WTC11 (cell line): ENCODE measurements around the gene VKORC1. TPM values are rescaled to one million over a fixed set of nuclear protein-coding genes. Genes with fewer than 3 reads are reported as not detected.
A peak's percentile ranks its signal among the peaks of the same experiment; 100 is the strongest.

Experiments
- ATAC-seq: fragments of 200-7000 bp; cut with Tn5 transposase; 2 replicates; pipeline ENCODE4 v1.10.0; 2021; ENCODE audit warnings: mild to moderate bottlenecking, moderate library complexity
- CTCF ChIA-PET: fragments of 300-600 bp; sonication (Branson Sonifier 250); formaldehyde crosslinking; loops from one replicate; lab custom pipeline; 2021; ENCODE audit warnings: antibody characterized with exemption; lab: Charles Lee
- POLR2A ChIA-PET: fragments of 350-600 bp; sonication (Branson Sonifier 250); formaldehyde crosslinking; loops from one replicate; lab custom pipeline; 2021; ENCODE audit warnings: antibody characterized with exemption; lab: Charles Lee
- DNase-seq: peaks from one replicate; pipeline ENCODE4 v3.0.0; 2021; ENCODE audit warnings: low spot score
- H3K27ac Mint-ChIP-seq: 2 replicates; pipeline ENCODE4 v1.8.0; 2021; ENCODE audit warnings: mixed read lengths
- H3K27me3 Mint-ChIP-seq: 2 replicates; pipeline ENCODE4 v1.8.0; 2021; ENCODE audit warnings: low read depth, mild to moderate bottlenecking, moderate library complexity, mixed read lengths
- H3K36me3 Mint-ChIP-seq: 2 replicates; pipeline ENCODE4 v1.8.0; 2021; ENCODE audit warnings: mixed read lengths
- H3K4me1 Mint-ChIP-seq: 2 replicates; pipeline ENCODE4 v1.8.0; 2022; ENCODE audit warnings: mixed read lengths
- H3K4me3 Mint-ChIP-seq: 2 replicates; pipeline ENCODE4 v1.8.0; 2021; ENCODE audit warnings: mild to moderate bottlenecking, moderate library complexity, mixed read lengths
- H3K9me3 Mint-ChIP-seq: 2 replicates; pipeline ENCODE4 v1.8.0; 2021; ENCODE audit warnings: mixed read lengths
- ATF2 ChIP-seq: sonication (generic); formaldehyde crosslinking; IDR thresholded peaks from 2 replicates; pipeline ENCODE4 v1.8.1; 2022; ENCODE audit warnings: low read depth, missing genetic modification reagents, borderline replicate concordance
- ATF3 ChIP-seq: sonication (generic); formaldehyde crosslinking; conservative IDR thresholded peaks from 2 replicates; pipeline ENCODE4 v1.8.1; 2022; ENCODE audit warnings: mild to moderate bottlenecking, missing genetic modification reagents
- CDX4 ChIP-seq: fragments of 250-450 bp; sonication (Bioruptor Pico); IDR thresholded peaks from 2 replicates; pipeline ENCODE4 v1.9.0; 2021; ENCODE audit warnings: moderate library complexity, mild to moderate bottlenecking, inconsistent platforms, borderline replicate concordance
- EMX1 ChIP-seq: fragments of 250-450 bp; sonication (Bioruptor Pico); IDR thresholded peaks from 2 replicates; pipeline ENCODE4 v1.8.0; 2021; ENCODE audit warnings: mild to moderate bottlenecking
- FOXK1 ChIP-seq: sonication (generic); formaldehyde crosslinking; IDR thresholded peaks from 2 replicates; pipeline ENCODE4 v1.8.0; 2022; ENCODE audit warnings: mild to moderate bottlenecking, moderate library complexity, missing genetic modification reagents
- FOXP1 ChIP-seq: sonication (generic); formaldehyde crosslinking; IDR thresholded peaks from 2 replicates; pipeline ENCODE4 v1.8.0; 2022; ENCODE audit warnings: missing genetic modification reagents, mild to moderate bottlenecking, moderate library complexity, borderline replicate concordance
- GABPB1 ChIP-seq: sonication (generic); formaldehyde crosslinking; IDR thresholded peaks from 2 replicates; pipeline ENCODE4 v1.8.1; 2023; ENCODE audit warnings: mild to moderate bottlenecking, missing genetic modification reagents
- GTF2I ChIP-seq: fragments of 250-450 bp; sonication (Bioruptor Pico); conservative IDR thresholded peaks from 2 replicates; pipeline ENCODE4 v1.4.0; 2021; ENCODE audit warnings: mild to moderate bottlenecking
- HMGXB4 ChIP-seq: sonication (generic); formaldehyde crosslinking; IDR thresholded peaks from 2 replicates; pipeline ENCODE4 v1.8.1; 2023; ENCODE audit warnings: mild to moderate bottlenecking, moderate library complexity, missing genetic modification reagents
- IRF1 ChIP-seq: sonication (generic); formaldehyde crosslinking; IDR thresholded peaks from 2 replicates; pipeline ENCODE4 v1.8.0; 2023; ENCODE audit warnings: missing genetic modification reagents
- KAT7 ChIP-seq: sonication (generic); formaldehyde crosslinking; IDR thresholded peaks from 2 replicates; pipeline ENCODE4 v1.8.1; 2023; ENCODE audit warnings: missing genetic modification reagents, mild to moderate bottlenecking, borderline replicate concordance
- NFE2L1 ChIP-seq: sonication (generic); formaldehyde crosslinking; IDR thresholded peaks from 2 replicates; pipeline ENCODE4 v1.8.1; 2023; ENCODE audit warnings: missing genetic modification reagents
- SP1 ChIP-seq: sonication (generic); formaldehyde crosslinking; conservative IDR thresholded peaks from 2 replicates; pipeline ENCODE4 v1.8.1; 2022; ENCODE audit warnings: missing genetic modification reagents
- USF1 ChIP-seq: sonication (generic); formaldehyde crosslinking; IDR thresholded peaks from 2 replicates; pipeline ENCODE4 v1.8.0; 2022; ENCODE audit warnings: mild to moderate bottlenecking, missing genetic modification reagents
- ZNF121 ChIP-seq: sonication (generic); formaldehyde crosslinking; IDR thresholded peaks from 2 replicates; pipeline ENCODE4 v1.8.0; 2023; ENCODE audit warnings: missing genetic modification reagents
- ZNF263 ChIP-seq: sonication (generic); formaldehyde crosslinking; IDR thresholded peaks from 2 replicates; pipeline ENCODE4 v1.8.1; 2022; ENCODE audit warnings: low read depth, mild to moderate bottlenecking, moderate library complexity, missing genetic modification reagents
- total RNA-seq: library from RNA; stranded (reverse); gene quantifications from 3 replicates; pipeline ENCODE4 v1.2.3, GENCODE V29; 2021
- TF ChIP-seq, protein P1 (sequence below): fragments of 250-450 bp; sonication (Bioruptor Pico); IDR thresholded peaks from 2 replicates; pipeline ENCODE4 v1.9.0; 2021; ENCODE audit warnings: mild to moderate bottlenecking
- TF ChIP-seq, protein P2 (sequence below): sonication (generic); formaldehyde crosslinking; IDR thresholded peaks from 2 replicates; pipeline ENCODE4 v1.8.0; 2022; ENCODE audit warnings: mild to moderate bottlenecking, missing genetic modification reagents
- TF ChIP-seq, protein P3 (sequence below): sonication (generic); formaldehyde crosslinking; IDR thresholded peaks from 2 replicates; pipeline ENCODE4 v1.8.1; 2023; ENCODE audit warnings: mild to moderate bottlenecking, missing genetic modification reagents, moderate library complexity

VKORC1 gene
- total RNA-seq, 1 experiment from 2014 or later, result 85.7 TPM

DNA sequence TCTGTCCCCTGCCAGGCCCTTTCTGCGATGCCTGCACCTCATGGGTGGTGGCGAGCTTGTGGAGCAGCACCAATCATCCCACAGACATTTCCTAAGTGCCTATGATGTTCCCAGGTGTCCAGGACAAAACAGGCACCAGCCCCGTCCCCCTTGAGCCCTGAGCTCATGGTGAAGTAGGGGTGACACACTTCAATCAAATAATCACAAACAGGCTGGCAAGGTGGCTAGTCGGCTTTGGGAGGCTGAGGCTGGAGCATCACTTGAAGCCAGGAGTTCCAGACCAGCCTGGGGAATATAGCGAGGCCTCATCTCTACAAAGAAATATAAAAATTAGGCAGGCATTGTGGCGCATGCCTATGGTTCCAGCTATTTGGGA lies 41.7 kb upstream of the VKORC1 start:
- H3K27ac Mint-ChIP-seq, result no peak overlapping the region
- peaks cover 24% of the 10 kb centered on the region for H3K36me3 Mint-ChIP-seq
- peaks cover 66% of the 10 kb centered on the region for H3K4me1 Mint-ChIP-seq
- ChIA-PET POLR2A (interaction anchor here (2.0 to 2.4 kb wide), 3 partner anchors 19 to 62 kb away, joined by 9 to 26 read pairs (median 10); partner anchors contain the start of genes FUS, KAT8, ZNF646 and ZNF668), CTCF (interaction anchor here (1.0 to 2.0 kb wide), 5 partner anchors 41 to 246 kb away, joined by 3 to 7 read pairs (median 3); partner anchors contain the start of gene HSD3B7)
- ATAC-seq (no peak), DNase-seq (no peak)
- H3K27me3 Mint-ChIP-seq, result no peaks in the 10 kb centered on the region
- no peaks in the 10 kb centered on the region for H3K9me3 Mint-ChIP-seq
- H3K4me3 Mint-ChIP-seq, result peak overlapping the region; percentile 87
- TF ChIP-seq ATF3 (CRISPR knock-in tag), result no peak

GRCh38 chr16:31135535-31136286 lies 41.1 kb upstream of the VKORC1 start, which contains the start of gene PRSS8:
PRSS8 (minus strand) TSS chr16:31135727; CDS start chr16:31135498, 229 bp downstream.
- peak; percentile 68 for DNase-seq
- Mint-ChIP-seq H3K27ac (peak within 1 kb of the TSS; percentile 98), H3K27me3 (no peaks in the 10 kb centered on the region), H3K4me3 (peak within 1 kb of the TSS; percentile 87), H3K4me1 (peaks cover 66% of the 10 kb centered on the region), H3K36me3 (peaks cover 27% of the 10 kb centered on the region), H3K9me3 (no peaks in the 10 kb centered on the region)
- TF ChIP-seq IRF1 (no peak), SP1 (peak; percentile 31; the same call in 1 of the 2 replicates), FOXK1 (CRISPR knock-in tag) (no peak)
- ChIA-PET POLR2A (interaction anchor here (1.0 to 2.4 kb wide), 6 partner anchors 8 to 318 kb away, joined by 3 to 26 read pairs (median 6); partner anchors contain the start of genes FUS, KAT8, ZNF646 and ZNF668), CTCF (interaction anchor here (1.0 to 2.0 kb wide), 9 partner anchors 17 to 320 kb away, joined by 3 to 7 read pairs (median 5); partner anchors contain the start of genes HSD3B7 and KAT8)
- ATAC-seq, result peak; percentile 7

- Mint-ChIP-seq H3K27ac (peak overlapping the region; percentile 98), H3K9me3 (no peaks in the 10 kb centered on the region), H3K36me3 (peaks cover 27% of the 10 kb centered on the region), H3K4me1 (peaks cover 67% of the 10 kb centered on the region), H3K4me3 (peak overlapping the region; percentile 87), H3K27me3 (no peaks in the 10 kb centered on the region)
- ATAC-seq (peak; percentile 56), DNase-seq (peak; percentile 63)
- CTCF ChIA-PET, result interaction anchor here (0.8 to 2.9 kb wide), 11 partner anchors 8 to 321 kb away, joined by 3 to 16 read pairs (median 4); partner anchors contain the start of genes HSD3B7 and KAT8
- POLR2A ChIA-PET, result interaction anchor here (0.6 to 2.4 kb wide), 10 partner anchors 9 to 319 kb away, joined by 3 to 26 read pairs (median 4); partner anchors contain the start of genes FUS, KAT8, ZNF646 and ZNF668
- TF ChIP-seq NFE2L1 (CRISPR knock-in tag) (peak; percentile 55; the same call in 1 of the 2 replicates), ATF2 (CRISPR knock-in tag) (no peak), HMGXB4 (CRISPR knock-in tag) (peak; percentile 68; the same call in 1 of the 2 replicates), USF1 (CRISPR knock-in tag) (peak; percentile 92), ZNF121 (peak; percentile 71), KAT7 (0 out of 2 replicates have a peak, but pooled peaks have one; percentile 34), GTF2I (0 out of 2 replicates have a peak, but pooled peaks have one; percentile 20), ZNF263 (CRISPR knock-in tag) (no peak), EMX1 (CRISPR knock-in tag) (0 out of 2 replicates have a peak, but pooled peaks have one; percentile 41), GABPB1 (CRISPR knock-in tag) (peak; percentile 70), CDX4 (CRISPR knock-in tag) (no peak), FOXP1 (CRISPR knock-in tag) (0 out of 2 replicates have a peak, but pooled peaks have one; percentile 9)
- TF ChIP-seq, protein P1, sequence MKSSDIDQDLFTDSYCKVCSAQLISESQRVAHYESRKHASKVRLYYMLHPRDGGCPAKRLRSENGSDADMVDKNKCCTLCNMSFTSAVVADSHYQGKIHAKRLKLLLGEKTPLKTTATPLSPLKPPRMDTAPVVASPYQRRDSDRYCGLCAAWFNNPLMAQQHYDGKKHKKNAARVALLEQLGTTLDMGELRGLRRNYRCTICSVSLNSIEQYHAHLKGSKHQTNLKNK (CRISPR knock-in tag), result 0 out of 2 replicates have a peak, but pooled peaks have one; percentile 11
- TF ChIP-seq, protein P2, sequence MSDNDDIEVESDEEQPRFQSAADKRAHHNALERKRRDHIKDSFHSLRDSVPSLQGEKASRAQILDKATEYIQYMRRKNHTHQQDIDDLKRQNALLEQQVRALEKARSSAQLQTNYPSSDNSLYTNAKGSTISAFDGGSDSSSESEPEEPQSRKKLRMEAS (CRISPR knock-in tag), result peak; percentile 45; the same call in 1 of the 2 replicates
- TF ChIP-seq, protein P3, sequence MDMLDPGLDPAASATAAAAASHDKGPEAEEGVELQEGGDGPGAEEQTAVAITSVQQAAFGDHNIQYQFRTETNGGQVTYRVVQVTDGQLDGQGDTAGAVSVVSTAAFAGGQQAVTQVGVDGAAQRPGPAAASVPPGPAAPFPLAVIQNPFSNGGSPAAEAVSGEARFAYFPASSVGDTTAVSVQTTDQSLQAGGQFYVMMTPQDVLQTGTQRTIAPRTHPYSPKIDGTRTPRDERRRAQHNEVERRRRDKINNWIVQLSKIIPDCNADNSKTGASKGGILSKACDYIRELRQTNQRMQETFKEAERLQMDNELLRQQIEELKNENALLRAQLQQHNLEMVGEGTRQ (CRISPR knock-in tag), result peak; percentile 90
Measured at GRCh38 chr16:31134625-31135534, 40.3 kb upstream of the VKORC1 start.
